ENCODE data around the gene GPRC5D. TPM values are rescaled to one million over a fixed set of nuclear protein-coding genes. Genes with fewer than 3 reads are reported as not detected.

The GPRC5D gene
- total RNA-seq, result 0.35 and 0.44 TPM in 2 replicates

GRCh38 chr12:12952036-12952435 lies at the start of gene GPRC5D:
Gene GPRC5D, minus strand, starts transcription at chr12:12952170. Its CDS starts 1,786 bp downstream, at chr12:12950384.
- Mint-ChIP-seq H3K27me3 (peaks cover 20% of the 10 kb centered on the region), H3K27ac (no peak within 1 kb of the TSS), H3K4me3 (no peak within 1 kb of the TSS), H3K9me3 (no peaks in the 10 kb centered on the region), H3K4me1 (no peaks in the 10 kb centered on the region), H3K36me3 (ENCODE audit: low read depth) (no peaks in the 10 kb centered on the region)
- intact Hi-C loops (cut with micrococcal nuclease), result no loop called here
- no peak for ATAC-seq (ENCODE audit: low read depth)
- no peak for DNase-seq
- TF ChIP-seq CTCF (IDR thresholded peaks at IDR 0.05), result no peak
- ChIA-PET CTCF (no interaction called here), POLR2A (no interaction called here)

DNA sequence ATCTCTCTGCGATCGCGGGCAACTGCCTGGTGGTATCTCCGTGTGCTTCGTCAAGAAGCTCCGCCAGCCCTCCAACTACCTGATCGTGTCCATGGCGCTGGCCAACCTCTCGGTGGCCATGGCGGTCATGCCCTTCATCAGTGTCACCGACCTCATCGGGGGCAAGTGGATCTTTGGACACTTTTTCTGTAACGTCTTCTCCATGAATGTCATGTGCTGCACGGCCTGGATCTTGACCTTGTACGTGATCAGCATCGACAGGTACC lies 49.7 kb upstream of the GPRC5D start:
- intact Hi-C loops (cut with micrococcal nuclease), result loop anchor here (2.0 to 5.0 kb wide), 3 partner anchors 213 to 1156 kb away; partner anchors contain the start of gene CREBL2
- Mint-ChIP-seq H3K9me3 (no peaks in the 10 kb centered on the region), H3K27me3 (no peaks in the 10 kb centered on the region), H3K4me3 (peak overlapping the region; percentile 81), H3K4me1 (peaks cover 27% of the 10 kb centered on the region), H3K36me3 (ENCODE audit: low read depth) (no peaks in the 10 kb centered on the region), H3K27ac (peak overlapping the region; percentile 61)
- POLR2A ChIA-PET, result no interaction called here
- DNase-seq, result no peak
- CTCF ChIA-PET, result no interaction called here
- no peak for ATAC-seq (ENCODE audit: low read depth)
- TF ChIP-seq CTCF (IDR thresholded peaks at IDR 0.05), result no peak

DNA sequence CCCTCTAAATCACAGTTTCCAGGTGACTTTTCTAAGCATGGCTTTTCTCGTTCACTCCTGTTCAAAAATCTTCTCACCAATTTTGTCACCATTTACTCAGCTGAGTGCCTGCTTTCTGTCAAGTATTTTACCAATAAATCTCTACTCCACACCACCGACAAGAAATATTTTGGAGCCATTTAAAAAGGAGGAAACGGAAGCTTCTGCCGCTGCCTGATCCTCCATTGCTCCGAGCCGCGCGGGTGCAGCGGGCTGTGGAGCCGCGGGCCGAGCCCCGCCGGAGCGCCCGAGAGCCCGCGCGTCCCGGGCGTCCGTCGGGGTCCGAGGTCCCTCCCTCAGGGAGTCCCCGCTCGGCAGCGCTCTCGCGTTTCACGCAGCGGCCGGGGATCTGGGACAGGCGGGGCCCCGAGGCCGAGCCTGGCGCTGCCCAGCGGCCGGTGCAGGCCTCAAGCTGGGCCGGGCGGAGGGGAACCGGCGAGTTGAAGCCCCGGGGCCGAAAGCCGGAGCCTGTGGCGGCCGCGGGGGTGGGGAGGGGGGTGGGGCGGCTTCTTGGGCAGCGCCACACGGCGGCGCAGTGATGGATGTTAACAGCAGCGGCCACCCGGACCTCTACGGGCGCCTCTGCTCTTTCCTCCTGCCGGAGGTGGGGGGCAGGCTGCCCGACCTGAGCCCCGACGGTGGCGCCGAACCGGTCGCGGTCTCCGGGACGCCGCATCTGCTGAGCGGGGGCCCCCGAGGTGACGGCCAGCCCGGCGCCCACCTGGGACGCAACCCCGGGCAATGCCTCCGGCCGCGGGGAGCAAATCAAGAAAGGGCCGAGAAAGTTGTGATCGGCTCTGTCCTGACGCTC lies 49.2 kb upstream of the GPRC5D start:
- H3K4me1 Mint-ChIP-seq, result peaks cover 27% of the 10 kb centered on the region
- no peaks in the 10 kb centered on the region for H3K9me3 Mint-ChIP-seq
- intact Hi-C loops (cut with micrococcal nuclease), result loop anchor here (1.0 to 5.0 kb wide), 11 partner anchors 43 to 1156 kb away; partner anchors contain the start of genes BORCS5, CREBL2, DDX47 and EMP1
- no peaks in the 10 kb centered on the region for H3K36me3 Mint-ChIP-seq (ENCODE audit: low read depth)
- H3K27ac Mint-ChIP-seq, result peak overlapping the region; percentile 84
- peak overlapping the region; percentile 87 for H3K4me3 Mint-ChIP-seq
- ATAC-seq (ENCODE audit: low read depth) (peak; percentile 7), DNase-seq (peak; percentile 57)
- CTCF ChIA-PET, result interaction anchor here (1.0 kb wide), 1 partner anchor 211 kb away, joined by 3 read pairs; no protein-coding TSS in a partner anchor
- H3K27me3 Mint-ChIP-seq, result no peaks in the 10 kb centered on the region
- POLR2A ChIA-PET, result interaction anchor here (0.6 to 1.1 kb wide), 3 partner anchors 8 to 644 kb away, joined by 3 to 4 read pairs (median 4); partner anchors contain the start of gene DDX47
- TF ChIP-seq CTCF (IDR thresholded peaks at IDR 0.05), result no peak

- Mint-ChIP-seq H3K27me3 (no peaks in the 10 kb centered on the region), H3K36me3 (ENCODE audit: low read depth) (no peaks in the 10 kb centered on the region), H3K27ac (peak overlapping the region; percentile 84), H3K9me3 (no peaks in the 10 kb centered on the region), H3K4me1 (peaks cover 27% of the 10 kb centered on the region), H3K4me3 (peak overlapping the region; percentile 87)
- DNase-seq (no peak), ATAC-seq (ENCODE audit: low read depth) (no peak)
- no peak for TF ChIP-seq CTCF (IDR thresholded peaks at IDR 0.05)
- intact Hi-C loops (cut with micrococcal nuclease), result loop anchor here (1.0 to 5.0 kb wide), 11 partner anchors 44 to 1157 kb away; partner anchors contain the start of genes BORCS5, CREBL2, DDX47 and EMP1
- CTCF ChIA-PET, result interaction anchor here (1.0 kb wide), 1 partner anchor 212 kb away, joined by 3 read pairs; no protein-coding TSS in a partner anchor
- POLR2A ChIA-PET, result interaction anchor here (0.9 to 1.1 kb wide), 2 partner anchors 187 to 643 kb away, joined by 3 to 4 read pairs; partner anchors contain the start of gene DDX47
Observed at GRCh38 chr12:13000616-13000924, 48.6 kb upstream of the GPRC5D start.

GRCh38 chr12:12999959-13000615 lies 48.1 kb upstream of the GPRC5D start, which contains the start of gene HEBP1:
Gene HEBP1, minus strand, starts transcription at chr12:13000265. Its CDS starts 151 bp downstream, at chr12:13000114.
- CTCF ChIA-PET, result no interaction called here
- peaks cover 27% of the 10 kb centered on the region for H3K4me1 Mint-ChIP-seq
- H3K27ac Mint-ChIP-seq, result peak within 1 kb of the TSS; percentile 84
- intact Hi-C loops (cut with micrococcal nuclease), result loop anchor here (1.0 to 5.0 kb wide), 11 partner anchors 44 to 1157 kb away; partner anchors contain the start of genes BORCS5, CREBL2, DDX47 and EMP1
- peak; percentile 92 for ATAC-seq (ENCODE audit: low read depth)
- peak; percentile 97 for DNase-seq
- POLR2A ChIA-PET, result interaction anchor here (1.1 kb wide), 1 partner anchor 643 kb away, joined by 3 read pairs; no protein-coding TSS in a partner anchor
- no peaks in the 10 kb centered on the region for H3K9me3 Mint-ChIP-seq
- no peaks in the 10 kb centered on the region for H3K36me3 Mint-ChIP-seq (ENCODE audit: low read depth)
- no peak for TF ChIP-seq CTCF (IDR thresholded peaks at IDR 0.05)
- no peaks in the 10 kb centered on the region for H3K27me3 Mint-ChIP-seq
- peak within 1 kb of the TSS; percentile 87 for H3K4me3 Mint-ChIP-seq

Measured in activated B cell treated with CpG ODN at 0.5 μM for 24 hours (primary cell).